Measurements from ENCODE around the gene IGF1R. TPM values are rescaled to one million over a fixed set of nuclear protein-coding genes. Genes with fewer than 3 reads are reported as not detected.

Gene IGF1R
- total RNA-seq, 5 donors from 2014 or later (not counting 1 experiment from before 2014, with no cell fraction given) = 40.3 to 97.2 (median 79.4) TPM

DNA sequence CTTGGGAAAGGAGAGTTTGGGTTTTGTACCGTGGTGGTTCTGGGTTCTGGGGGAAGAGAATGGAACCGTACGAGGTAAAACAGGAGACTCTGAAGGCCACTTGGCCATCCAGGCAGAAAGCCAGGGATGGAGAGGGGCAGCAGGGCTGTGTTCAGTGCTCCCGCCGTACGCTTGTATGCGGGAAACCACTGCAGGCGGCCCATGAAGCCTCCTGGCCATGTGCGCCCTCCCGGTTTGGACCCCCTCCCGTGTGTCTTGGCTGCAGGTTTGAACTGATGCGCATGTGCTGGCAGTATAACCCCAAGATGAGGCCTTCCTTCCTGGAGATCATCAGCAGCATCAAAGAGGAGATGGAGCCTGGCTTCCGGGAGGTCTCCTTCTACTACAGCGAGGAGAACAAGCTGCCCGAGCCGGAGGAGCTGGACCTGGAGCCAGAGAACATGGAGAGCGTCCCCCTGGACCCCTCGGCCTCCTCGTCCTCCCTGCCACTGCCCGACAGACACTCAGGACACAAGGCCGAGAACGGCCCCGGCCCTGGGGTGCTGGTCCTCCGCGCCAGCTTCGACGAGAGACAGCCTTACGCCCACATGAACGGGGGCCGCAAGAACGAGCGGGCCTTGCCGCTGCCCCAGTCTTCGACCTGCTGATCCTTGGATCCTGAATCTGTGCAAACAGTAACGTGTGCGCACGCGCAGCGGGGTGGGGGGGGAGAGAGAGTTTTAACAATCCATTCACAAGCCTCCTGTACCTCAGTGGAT, 308.6 kb downstream of the IGF1R start:
- peaks cover 0 to 2% of the 10 kb centered on the region in 2 experiments for H3K27me3 ChIP-seq (replicated peaks in 1 of 2; ENCODE audit: control insufficient read depth in 2 of 2, extremely low read depth in 1 of 2, insufficient read depth in 2 of 2, low read length in 1 of 2)
- H3K27me3 Mint-ChIP-seq = no peaks in the 10 kb centered on the region
- peaks cover 0 to 21% of the 10 kb centered on the region in 2 experiments for H3K4me1 ChIP-seq (ENCODE audit: control insufficient read depth in 1 of 2, extremely low read depth in 1 of 2, insufficient read depth in 2 of 2, low read length in 2 of 2)
- ATAC-seq (replicated peaks in 1 of 4) = no peak
- no peak for DNase-seq
- CTCF ChIA-PET = interaction anchor here in 1 of 2 donors (0.6 kb wide), 1 partner anchor 307 kb away, joined by 3 read pairs; no protein-coding TSS in a partner anchor
- H3K4me3 ChIP-seq (ENCODE audit: control insufficient read depth in 1 of 2, extremely low read depth in 1 of 2, low read length in 1 of 2) = no peak overlapping the region
- POLR2A ChIA-PET = no interaction called here
- 86% methylated on average over 32 of the region's 39 CpGs for WGBS (ENCODE audit: insufficient coverage)
- no peaks in the 10 kb centered on the region for H3K9me3 ChIP-seq
- H3K4me1 Mint-ChIP-seq = peaks cover 12 to 17% (median 15%) of the 10 kb centered on the region in 3 donors
- no peak overlapping the region for H3K27ac Mint-ChIP-seq
- no peak overlapping the region for H3K27ac ChIP-seq (ENCODE audit: low read length)
- H3K36me3 Mint-ChIP-seq = peaks cover 55% of the 10 kb centered on the region
- peaks cover 7 to 10% (median 9%) of the 10 kb centered on the region in 3 donors for H3K9me3 Mint-ChIP-seq
- H3K36me3 ChIP-seq (ENCODE audit: control insufficient read depth in 2 of 2, extremely low read depth in 1 of 2, insufficient read depth in 1 of 2, low read length in 1 of 2) = peaks cover 25 to 27% of the 10 kb centered on the region in 2 donors
- no peak overlapping the region for H3K4me3 Mint-ChIP-seq

DNA sequence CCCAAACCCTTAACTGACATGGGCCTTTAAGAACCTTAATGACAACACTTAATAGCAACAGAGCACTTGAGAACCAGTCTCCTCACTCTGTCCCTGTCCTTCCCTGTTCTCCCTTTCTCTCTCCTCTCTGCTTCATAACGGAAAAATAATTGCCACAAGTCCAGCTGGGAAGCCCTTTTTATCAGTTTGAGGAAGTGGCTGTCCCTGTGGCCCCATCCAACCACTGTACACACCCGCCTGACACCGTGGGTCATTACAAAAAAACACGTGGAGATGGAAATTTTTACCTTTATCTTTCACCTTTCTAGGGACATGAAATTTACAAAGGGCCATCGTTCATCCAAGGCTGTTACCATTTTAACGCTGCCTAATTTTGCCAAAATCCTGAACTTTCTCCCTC, 309.3 kb downstream of the IGF1R start:
- ATAC-seq (replicated peaks in 1 of 4) = no peak

DNA sequence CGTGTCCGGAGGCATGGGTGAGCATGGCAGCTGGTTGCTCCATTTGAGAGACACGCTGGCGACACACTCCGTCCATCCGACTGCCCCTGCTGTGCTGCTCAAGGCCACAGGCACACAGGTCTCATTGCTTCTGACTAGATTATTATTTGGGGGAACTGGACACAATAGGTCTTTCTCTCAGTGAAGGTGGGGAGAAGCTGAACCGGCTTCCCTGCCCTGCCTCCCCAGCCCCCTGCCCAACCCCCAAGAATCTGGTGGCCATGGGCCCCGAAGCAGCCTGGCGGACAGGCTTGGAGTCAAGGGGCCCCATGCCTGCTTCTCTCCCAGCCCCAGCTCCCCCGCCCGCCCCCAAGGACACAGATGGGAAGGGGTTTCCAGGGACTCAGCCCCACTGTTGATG, 309.7 kb downstream of the IGF1R start:
- Histone ChIP-seq H3K27me3 (replicated peaks in 1 of 2; ENCODE audit: control insufficient read depth in 2 of 2, extremely low read depth in 1 of 2, insufficient read depth in 2 of 2, low read length in 1 of 2) (peaks cover 0 to 2% of the 10 kb centered on the region in 2 experiments), H3K9me3 (no peaks in the 10 kb centered on the region), H3K4me1 (ENCODE audit: control insufficient read depth in 1 of 2, extremely low read depth in 1 of 2, insufficient read depth in 2 of 2, low read length in 2 of 2) (peaks cover 0 to 11% of the 10 kb centered on the region in 2 experiments), H3K36me3 (ENCODE audit: control insufficient read depth in 2 of 2, extremely low read depth in 1 of 2, insufficient read depth in 1 of 2, low read length in 1 of 2) (peaks cover 29 to 30% of the 10 kb centered on the region in 2 donors), H3K4me3 (ENCODE audit: control insufficient read depth in 1 of 2, extremely low read depth in 1 of 2, low read length in 1 of 2) (no peak overlapping the region), H3K27ac (ENCODE audit: low read length) (no peak overlapping the region)
- ATAC-seq (replicated peaks in 1 of 4) (no peak), DNase-seq (no peak)
- Mint-ChIP-seq H3K4me3 (no peak overlapping the region), H3K27me3 (no peaks in the 10 kb centered on the region), H3K9me3 (peaks cover 7 to 10% (median 9%) of the 10 kb centered on the region in 3 donors), H3K27ac (no peak overlapping the region), H3K4me1 (peaks cover 1 to 6% (median 4%) of the 10 kb centered on the region in 3 donors), H3K36me3 (peaks cover 59% of the 10 kb centered on the region)
- CTCF ChIA-PET = interaction anchor here in 1 of 2 donors (0.6 kb wide), 1 partner anchor 36 kb away, joined by 5 read pairs; no protein-coding TSS in a partner anchor
- 100% methylated on average over 3 of the region's 11 CpGs for WGBS (ENCODE audit: insufficient coverage)
- POLR2A ChIA-PET = no interaction called here

More for the DNA sequence above, 309.3 kb downstream of the IGF1R start:
- ChIA-PET CTCF (no interaction called here), POLR2A (no interaction called here)
- Histone ChIP-seq H3K4me1 (ENCODE audit: control insufficient read depth in 1 of 2, extremely low read depth in 1 of 2, insufficient read depth in 2 of 2, low read length in 2 of 2) (peaks cover 0 to 14% of the 10 kb centered on the region in 2 experiments), H3K27ac (ENCODE audit: low read length) (no peak overlapping the region), H3K36me3 (ENCODE audit: control insufficient read depth in 2 of 2, extremely low read depth in 1 of 2, insufficient read depth in 1 of 2, low read length in 1 of 2) (peaks cover 29% of the 10 kb centered on the region in 2 donors), H3K9me3 (no peaks in the 10 kb centered on the region), H3K27me3 (replicated peaks in 1 of 2; ENCODE audit: control insufficient read depth in 2 of 2, extremely low read depth in 1 of 2, insufficient read depth in 2 of 2, low read length in 1 of 2) (peaks cover 0 to 2% of the 10 kb centered on the region in 2 experiments), H3K4me3 (ENCODE audit: control insufficient read depth in 1 of 2, extremely low read depth in 1 of 2, low read length in 1 of 2) (no peak overlapping the region)
- WGBS (ENCODE audit: insufficient coverage) = 74% methylated on average over 6 of the region's 6 CpGs
- no peak overlapping the region for H3K27ac Mint-ChIP-seq
- no peaks in the 10 kb centered on the region for H3K27me3 Mint-ChIP-seq
- no peak for DNase-seq
- H3K9me3 Mint-ChIP-seq = peaks cover 7 to 10% (median 9%) of the 10 kb centered on the region in 3 donors
- H3K4me1 Mint-ChIP-seq = peaks cover 5 to 10% (median 9%) of the 10 kb centered on the region in 3 donors
- H3K36me3 Mint-ChIP-seq = peaks cover 57% of the 10 kb centered on the region
- H3K4me3 Mint-ChIP-seq = no peak overlapping the region

DNA sequence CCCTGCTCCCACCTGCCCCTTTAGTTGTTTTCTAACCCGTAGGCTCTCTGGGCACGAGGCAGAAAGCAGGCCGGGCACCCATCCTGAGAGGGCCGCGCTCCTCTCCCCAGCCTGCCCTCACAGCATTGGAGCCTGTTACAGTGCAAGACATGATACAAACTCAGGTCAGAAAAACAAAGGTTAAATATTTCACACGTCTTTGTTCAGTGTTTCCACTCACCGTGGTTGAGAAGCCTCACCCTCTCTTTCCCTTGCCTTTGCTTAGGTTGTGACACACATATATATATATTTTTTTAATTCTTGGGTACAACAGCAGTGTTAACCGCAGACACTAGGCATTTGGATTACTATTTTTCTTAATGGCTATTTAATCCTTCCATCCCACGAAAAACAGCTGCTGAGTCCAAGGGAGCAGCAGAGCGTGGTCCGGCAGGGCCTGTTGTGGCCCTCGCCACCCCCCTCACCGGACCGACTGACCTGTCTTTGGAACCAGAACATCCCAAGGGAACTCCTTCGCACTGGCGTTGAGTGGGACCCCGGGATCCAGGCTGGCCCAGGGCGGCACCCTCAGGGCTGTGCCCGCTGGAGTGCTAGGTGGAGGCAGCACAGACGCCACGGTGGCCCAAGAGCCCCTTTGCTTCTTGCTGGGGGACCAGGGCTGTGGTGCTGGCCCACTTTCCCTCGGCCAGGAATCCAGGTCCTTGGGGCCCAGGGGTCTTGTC, 310.7 kb downstream of the IGF1R start:
- ATAC-seq (replicated peaks in 1 of 4) (no peak), DNase-seq (no peak)
- CTCF ChIA-PET = no interaction called here
- POLR2A ChIA-PET = no interaction called here
- Mint-ChIP-seq H3K27me3 (no peaks in the 10 kb centered on the region), H3K27ac (no peak overlapping the region), H3K4me3 (no peak overlapping the region), H3K36me3 (peaks cover 65% of the 10 kb centered on the region), H3K4me1 (peaks cover 0 to 4% (median 0%) of the 10 kb centered on the region in 3 donors), H3K9me3 (peaks cover 7 to 10% (median 9%) of the 10 kb centered on the region in 3 donors)
- Histone ChIP-seq H3K4me3 (ENCODE audit: control insufficient read depth in 1 of 2, extremely low read depth in 1 of 2, low read length in 1 of 2) (no peak overlapping the region), H3K9me3 (no peaks in the 10 kb centered on the region), H3K36me3 (ENCODE audit: control insufficient read depth in 2 of 2, extremely low read depth in 1 of 2, insufficient read depth in 1 of 2, low read length in 1 of 2) (peaks cover 23 to 26% of the 10 kb centered on the region in 2 donors), H3K27ac (ENCODE audit: low read length) (no peak overlapping the region), H3K4me1 (ENCODE audit: control insufficient read depth in 1 of 2, extremely low read depth in 1 of 2, insufficient read depth in 2 of 2, low read length in 2 of 2) (peaks cover 0 to under 1% of the 10 kb centered on the region in 2 experiments), H3K27me3 (replicated peaks in 1 of 2; ENCODE audit: control insufficient read depth in 2 of 2, extremely low read depth in 1 of 2, insufficient read depth in 2 of 2, low read length in 1 of 2) (no peaks in the 10 kb centered on the region)
- 90% methylated on average over 16 of the region's 22 CpGs for WGBS (ENCODE audit: insufficient coverage)

DNA sequence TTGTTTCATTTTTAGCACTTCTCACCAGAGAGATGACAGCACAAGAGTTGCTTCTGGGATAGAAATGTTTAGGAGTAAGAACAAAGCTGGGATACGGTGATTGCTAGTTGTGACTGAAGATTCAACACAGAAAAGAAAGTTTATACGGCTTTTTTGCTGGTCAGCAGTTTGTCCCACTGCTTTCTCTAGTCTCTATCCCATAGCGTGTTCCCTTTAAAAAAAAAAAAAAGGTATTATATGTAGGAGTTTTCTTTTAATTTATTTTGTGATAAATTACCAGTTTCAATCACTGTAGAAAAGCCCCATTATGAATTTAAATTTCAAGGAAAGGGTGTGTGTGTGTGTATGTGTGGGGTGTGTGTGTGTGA, 311.3 kb downstream of the IGF1R start:
- ChIA-PET POLR2A (no interaction called here), CTCF (no interaction called here)
- no peak for ATAC-seq (replicated peaks in 1 of 4)
- no peaks in the 10 kb centered on the region for H3K9me3 ChIP-seq
- no peak overlapping the region for H3K4me3 Mint-ChIP-seq
- H3K27me3 Mint-ChIP-seq = no peaks in the 10 kb centered on the region
- no peak overlapping the region for H3K27ac ChIP-seq (ENCODE audit: low read length)
- peaks cover 0 to 4% (median 0%) of the 10 kb centered on the region in 3 donors for H3K4me1 Mint-ChIP-seq
- WGBS (ENCODE audit: insufficient coverage) = no CpG with 5 or more reads among the region's 3 CpGs
- H3K27ac Mint-ChIP-seq = no peak overlapping the region
- peaks cover 23 to 26% of the 10 kb centered on the region in 2 donors for H3K36me3 ChIP-seq (ENCODE audit: control insufficient read depth in 2 of 2, extremely low read depth in 1 of 2, insufficient read depth in 1 of 2, low read length in 1 of 2)
- H3K27me3 ChIP-seq (replicated peaks in 1 of 2; ENCODE audit: control insufficient read depth in 2 of 2, extremely low read depth in 1 of 2, insufficient read depth in 2 of 2, low read length in 1 of 2) = no peaks in the 10 kb centered on the region
- H3K9me3 Mint-ChIP-seq = peaks cover 7 to 10% (median 9%) of the 10 kb centered on the region in 3 donors
- no peak overlapping the region for H3K4me3 ChIP-seq (ENCODE audit: control insufficient read depth in 1 of 2, extremely low read depth in 1 of 2, low read length in 1 of 2)
- H3K36me3 Mint-ChIP-seq = peaks cover 65% of the 10 kb centered on the region
- H3K4me1 ChIP-seq (ENCODE audit: control insufficient read depth in 1 of 2, extremely low read depth in 1 of 2, insufficient read depth in 2 of 2, low read length in 2 of 2) = no peaks in the 10 kb centered on the region
- no peak for DNase-seq

DNA sequence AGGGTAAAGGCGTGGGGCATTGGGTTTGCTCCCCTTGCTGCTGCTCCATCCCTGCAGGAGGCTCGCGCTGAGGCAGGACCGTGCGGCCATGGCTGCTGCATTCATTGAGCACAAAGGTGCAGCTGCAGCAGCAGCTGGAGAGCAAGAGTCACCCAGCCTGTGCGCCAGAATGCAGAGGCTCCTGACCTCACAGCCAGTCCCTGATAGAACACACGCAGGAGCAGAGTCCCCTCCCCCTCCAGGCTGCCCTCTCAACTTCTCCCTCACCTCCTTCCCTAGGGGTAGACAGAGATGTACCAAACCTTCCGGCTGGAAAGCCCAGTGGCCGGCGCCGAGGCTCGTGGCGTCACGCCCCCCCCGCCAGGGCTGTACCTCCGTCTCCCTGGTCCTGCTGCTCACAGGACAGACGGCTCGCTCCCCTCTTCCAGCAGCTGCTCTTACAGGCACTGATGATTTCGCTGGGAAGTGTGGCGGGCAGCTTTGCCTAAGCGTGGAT, 312.3 kb downstream of the IGF1R start:
- Histone ChIP-seq H3K36me3 (ENCODE audit: control insufficient read depth in 2 of 2, extremely low read depth in 1 of 2, insufficient read depth in 1 of 2, low read length in 1 of 2) (peaks cover 23 to 26% of the 10 kb centered on the region in 2 donors), H3K9me3 (no peaks in the 10 kb centered on the region), H3K27me3 (replicated peaks in 1 of 2; ENCODE audit: control insufficient read depth in 2 of 2, extremely low read depth in 1 of 2, insufficient read depth in 2 of 2, low read length in 1 of 2) (no peaks in the 10 kb centered on the region), H3K4me1 (ENCODE audit: control insufficient read depth in 1 of 2, extremely low read depth in 1 of 2, insufficient read depth in 2 of 2, low read length in 2 of 2) (no peaks in the 10 kb centered on the region), H3K27ac (ENCODE audit: low read length) (no peak overlapping the region), H3K4me3 (ENCODE audit: control insufficient read depth in 1 of 2, extremely low read depth in 1 of 2, low read length in 1 of 2) (no peak overlapping the region)
- no peak for ATAC-seq (replicated peaks in 1 of 4)
- Mint-ChIP-seq H3K9me3 (peaks cover 7 to 10% (median 9%) of the 10 kb centered on the region in 3 donors), H3K4me3 (no peak overlapping the region), H3K27me3 (no peaks in the 10 kb centered on the region), H3K27ac (no peak overlapping the region), H3K36me3 (peaks cover 65% of the 10 kb centered on the region), H3K4me1 (peaks cover 0 to 4% (median 0%) of the 10 kb centered on the region in 3 donors)
- DNase-seq = no peak
- POLR2A ChIA-PET = no interaction called here
- WGBS (ENCODE audit: insufficient coverage) = 90% methylated on average over 18 of the region's 21 CpGs
- CTCF ChIA-PET = no interaction called here
